A204.1 (cell line): Measurements from ENCODE around the gene GPLD1.

Experiments
- FAIRE-seq: peaks from 2 replicates; lab custom pipeline; 2012; peaks lifted over from hg19 to GRCh38; lab: Jason Lieb, UNC

GPLD1 gene

GRCh38 chr6:24381476-24382219 lies 107.7 kb downstream of the GPLD1 start:
- FAIRE-seq = no peak

GRCh38 chr6:24378473-24379097 lies 110.8 kb downstream of the GPLD1 start:
- no peak for FAIRE-seq
